A549 (cell line): ENCODE results near the gene SMAD6. TPM values are rescaled to one million over a fixed set of nuclear protein-coding genes. Genes with fewer than 3 reads are reported as not detected.

Experiments used
- CBX8 ChIP-seq: fragments of 200-600 bp; sonication (generic); IDR thresholded peaks from 2 replicates; pipeline ENCODE4 v1.6.1; 2016
- CEBPB ChIP-seq, 2 experiments: fragments of >200 bp in 1 of 2; sonication (Bioruptor Twin) in 1 of 2; formaldehyde crosslinking in 1 of 2; IDR thresholded peaks; 2 replicates each; pipeline ENCODE4 v1.6.1; 2012 to 2016
- CHD2 ChIP-seq: fragments of 150-350 bp; IDR thresholded peaks from 2 replicates; pipeline ENCODE4 v1.6.1; 2014; ENCODE audit warnings: low read length; ENCODE audit not compliant: partially characterized antibody
- CHD4 ChIP-seq: fragments of 200-600 bp; sonication (generic); IDR thresholded peaks from 2 replicates; pipeline ENCODE4 v1.6.1; 2016; ENCODE audit warnings: antibody characterized with exemption, mild to moderate bottlenecking, borderline replicate concordance
- EHF ChIP-seq: fragments of 250-450 bp; sonication (Bioruptor Pico); IDR thresholded peaks from 2 replicates; pipeline ENCODE4 v1.5.0; 2020; ENCODE audit warnings: mild to moderate bottlenecking
- EHMT2 ChIP-seq: fragments of 200-600 bp; sonication (generic); IDR thresholded peaks from 2 replicates; pipeline ENCODE4 v1.6.1; 2016; ENCODE audit warnings: antibody characterized with exemption, low read depth, mild to moderate bottlenecking, moderate library complexity
- ESRRA ChIP-seq: fragments of 150-350 bp; IDR thresholded peaks from 2 replicates; pipeline ENCODE4 v1.6.1; 2014; ENCODE audit warnings: mild to moderate bottlenecking, low read length, borderline replicate concordance
- FOSL2 ChIP-seq, 2 experiments: fragments of 450-650 bp in 1 of 2; fragments of >200 bp in 1 of 2; sonication (Bioruptor Twin) in 1 of 2; formaldehyde crosslinking; IDR thresholded peaks; 2 replicates each; pipeline versions ENCODE4 v1.5.0 to v1.6.1; 2016 to 2020; ENCODE audit warnings: mild to moderate bottlenecking in 1 of 2, moderate library complexity in 1 of 2
- GATA3 ChIP-seq: IDR thresholded peaks from 2 replicates; pipeline ENCODE4 v1.6.1; 2012; ENCODE audit warnings: borderline replicate concordance
- HDAC2 ChIP-seq: fragments of 200-600 bp; sonication (generic); IDR thresholded peaks from 2 replicates; pipeline ENCODE4 v1.6.1; 2016
- HEYL ChIP-seq: fragments of 250-450 bp; sonication (Bioruptor Pico); IDR thresholded peaks from 2 replicates; pipeline ENCODE4 v1.8.0; 2021; ENCODE audit warnings: mild to moderate bottlenecking, moderate library complexity
- HOXB13 ChIP-seq: fragments of 250-450 bp; sonication (Bioruptor Pico); IDR thresholded peaks from 2 replicates; pipeline ENCODE4 v1.5.0; 2020; ENCODE audit warnings: low read depth, mild to moderate bottlenecking, moderate library complexity
- JUNB ChIP-seq: fragments of >200 bp; sonication (Bioruptor Twin); formaldehyde crosslinking; IDR thresholded peaks from 2 replicates; pipeline ENCODE4 v1.6.1; 2016
- KDM1A ChIP-seq: fragments of 200-600 bp; sonication (generic); IDR thresholded peaks from 2 replicates; pipeline ENCODE4 v1.6.1; 2016; ENCODE audit warnings: low read depth, mild to moderate bottlenecking
- KDM5A ChIP-seq: fragments of 200-600 bp; sonication (generic); IDR thresholded peaks from 2 replicates; pipeline ENCODE4 v1.6.1; 2016; ENCODE audit warnings: antibody characterized with exemption, mild to moderate bottlenecking
- MAZ ChIP-seq: fragments of 150-350 bp; IDR thresholded peaks from 2 replicates; pipeline ENCODE4 v1.6.1; 2014; ENCODE audit warnings: antibody characterized with exemption, low read depth, low read length, borderline replicate concordance
- NPAS2 ChIP-seq: fragments of 250-450 bp; sonication (Bioruptor Pico); IDR thresholded peaks from 2 replicates; pipeline ENCODE4 v1.8.0; 2022; ENCODE audit warnings: mild to moderate bottlenecking, moderate library complexity, borderline replicate concordance
- PHF8 ChIP-seq: fragments of 200-600 bp; sonication (generic); IDR thresholded peaks from 2 replicates; pipeline ENCODE4 v1.6.1; 2016; ENCODE audit warnings: low read depth, mild to moderate bottlenecking, antibody characterized with exemption, moderate library complexity, borderline replicate concordance
- POLR2A ChIP-seq: IDR thresholded peaks from 2 replicates; pipeline ENCODE4 v1.6.1; 2012; ENCODE audit warnings: mild to moderate bottlenecking, low read length
- POLR2AphosphoS2 ChIP-seq: conservative IDR thresholded peaks from 2 replicates; pipeline ENCODE4 v1.6.1; 2012; ENCODE audit warnings: low read length, improper control_type of control experiment, inconsistent platforms
- RAD21 ChIP-seq, 2 experiments: fragments of >200 bp in 1 of 2; sonication (Bioruptor Twin) in 1 of 2; formaldehyde crosslinking in 1 of 2; IDR thresholded peaks in 1 of 2; conservative IDR thresholded peaks in 1 of 2; 2 replicates in 1 of 2; 3 replicates in 1 of 2; pipeline ENCODE4 v1.6.1; 2012 to 2018; ENCODE audit warnings: inconsistent platforms in 1 of 2
- RARB ChIP-seq: fragments of 250-450 bp; sonication (Bioruptor Pico); IDR thresholded peaks from 2 replicates; pipeline ENCODE4 v1.8.0; 2021; ENCODE audit warnings: mild to moderate bottlenecking, moderate library complexity
- RCOR1 ChIP-seq: fragments of 150-350 bp; IDR thresholded peaks from 2 replicates; pipeline ENCODE4 v1.6.1; 2014; ENCODE audit warnings: antibody characterized with exemption, low read length, low read depth
- RFX5 ChIP-seq: fragments of 450-650 bp; IDR thresholded peaks from 2 replicates; pipeline ENCODE4 v1.7.1; 2014; ENCODE audit warnings: antibody characterized with exemption, mild to moderate bottlenecking, moderate library complexity
- SREBF2 ChIP-seq: fragments of 450-650 bp; IDR thresholded peaks from 2 replicates; pipeline ENCODE4 v1.6.1; 2014; ENCODE audit warnings: mild to moderate bottlenecking, moderate library complexity
- TFCP2L1 ChIP-seq: fragments of 250-450 bp; sonication (Bioruptor Pico); IDR thresholded peaks from 2 replicates; pipeline ENCODE4 v1.5.0; 2021; ENCODE audit warnings: mild to moderate bottlenecking
- TP53 ChIP-seq: fragments of 250-450 bp; sonication (Bioruptor Pico); IDR thresholded peaks from 2 replicates; pipeline ENCODE4 v1.5.0; 2021; ENCODE audit warnings: mild to moderate bottlenecking, moderate library complexity
- ZC3H11A ChIP-seq: fragments of 450-650 bp; IDR thresholded peaks from 2 replicates; pipeline ENCODE4 v1.6.1; 2014; ENCODE audit warnings: antibody characterized with exemption, mild to moderate bottlenecking
- ZNF302 ChIP-seq: fragments of 250-450 bp; sonication (Bioruptor Pico); IDR thresholded peaks from 2 replicates; pipeline ENCODE4 v1.9.0; 2021; ENCODE audit warnings: inconsistent platforms, mild to moderate bottlenecking, moderate library complexity
- polyA plus RNA-seq, 4 experiments: library from polyadenylated mRNA; depleted of rRNA in 3 of 4; stranded (reverse); fragments of >200 nt; fragmentation: RNase III in 1 of 4; extraction: RNeasy Plus Mini Kit Qiagen cat#74134 plus additional on column Dnase treatment in 1 of 4; gene quantifications; 2 replicates in 3 of 4; 3 replicates in 1 of 4; pipeline ENCODE4 v1.2.3, GENCODE V29; 2011 to 2017
- TF ChIP-seq, protein P1 (sequence below): fragments of 200-600 bp; sonication (generic); IDR thresholded peaks from 2 replicates; pipeline ENCODE4 v1.6.1; 2016; ENCODE audit warnings: antibody characterized with exemption, mild to moderate bottlenecking, moderate library complexity
- TF ChIP-seq, protein P2 (sequence below): fragments of >200 bp; sonication (Bioruptor Twin); formaldehyde crosslinking; IDR thresholded peaks from 3 replicates; pipeline ENCODE4 v1.5.1; 2016
- TF ChIP-seq, protein P3 (sequence below): fragments of 150-350 bp; IDR thresholded peaks from 2 replicates; pipeline ENCODE4 v1.6.1; 2014; ENCODE audit warnings: low read depth, mild to moderate bottlenecking, low read length
- TF ChIP-seq, protein P4 (sequence below): fragments of >200 bp; sonication (Bioruptor Twin); formaldehyde crosslinking; IDR thresholded peaks from 3 replicates; pipeline ENCODE4 v1.6.1; 2016
- TF ChIP-seq, protein P5 (sequence below): IDR thresholded peaks from 2 replicates; pipeline ENCODE4 v1.6.1; 2012; ENCODE audit warnings: low read depth, borderline replicate concordance
- TF ChIP-seq, protein P6 (sequence below): fragments of >200 bp; sonication (Bioruptor Twin); formaldehyde crosslinking; IDR thresholded peaks from 2 replicates; pipeline ENCODE4 v1.6.1; 2016

SMAD6 gene
- polyA plus RNA-seq, 2 of the 4 experiments (the other 2 are of a cell fraction): 9.6 to 46.6 TPM

DNA sequence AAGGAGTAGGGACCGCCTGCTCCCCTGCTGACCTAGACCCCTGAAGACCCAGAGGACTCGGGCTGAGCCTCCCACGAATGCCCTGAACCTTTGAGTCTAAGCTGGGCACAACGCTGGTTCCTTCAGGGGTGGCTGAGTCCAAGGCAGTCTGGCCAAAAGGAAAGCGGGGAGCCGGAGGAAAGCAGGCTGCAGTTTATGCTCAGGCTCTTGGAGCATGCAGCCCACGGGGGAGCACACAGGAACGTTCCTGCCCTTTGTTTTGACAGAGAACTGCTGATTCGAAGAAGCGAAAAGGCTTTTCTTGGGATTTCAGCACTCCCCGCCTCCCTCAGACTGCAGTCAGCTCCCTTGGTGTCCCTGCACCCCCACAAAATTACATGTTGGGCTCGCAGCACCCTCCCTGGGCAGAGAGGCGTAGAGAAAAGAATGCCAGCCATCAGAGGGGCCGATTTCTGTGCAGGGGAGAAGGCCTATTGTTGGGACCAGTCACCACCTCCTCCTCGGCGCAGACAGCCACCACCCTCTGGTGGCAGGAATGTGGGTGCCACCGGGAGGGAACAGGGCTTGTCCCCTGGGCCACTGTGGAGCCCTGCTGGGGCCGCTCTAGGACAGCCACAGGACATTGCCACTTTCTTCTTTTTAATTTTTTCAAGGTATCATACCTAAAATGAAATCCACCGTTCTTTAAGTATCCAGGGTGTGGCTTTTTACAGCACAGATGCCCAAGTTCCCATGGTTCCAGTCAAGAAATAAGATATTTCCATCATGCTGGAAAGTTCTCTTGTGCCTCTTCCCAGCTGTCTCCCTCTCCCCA is 72.2 kb downstream of the SMAD6 start (continued):
- TF ChIP-seq, protein P1, sequence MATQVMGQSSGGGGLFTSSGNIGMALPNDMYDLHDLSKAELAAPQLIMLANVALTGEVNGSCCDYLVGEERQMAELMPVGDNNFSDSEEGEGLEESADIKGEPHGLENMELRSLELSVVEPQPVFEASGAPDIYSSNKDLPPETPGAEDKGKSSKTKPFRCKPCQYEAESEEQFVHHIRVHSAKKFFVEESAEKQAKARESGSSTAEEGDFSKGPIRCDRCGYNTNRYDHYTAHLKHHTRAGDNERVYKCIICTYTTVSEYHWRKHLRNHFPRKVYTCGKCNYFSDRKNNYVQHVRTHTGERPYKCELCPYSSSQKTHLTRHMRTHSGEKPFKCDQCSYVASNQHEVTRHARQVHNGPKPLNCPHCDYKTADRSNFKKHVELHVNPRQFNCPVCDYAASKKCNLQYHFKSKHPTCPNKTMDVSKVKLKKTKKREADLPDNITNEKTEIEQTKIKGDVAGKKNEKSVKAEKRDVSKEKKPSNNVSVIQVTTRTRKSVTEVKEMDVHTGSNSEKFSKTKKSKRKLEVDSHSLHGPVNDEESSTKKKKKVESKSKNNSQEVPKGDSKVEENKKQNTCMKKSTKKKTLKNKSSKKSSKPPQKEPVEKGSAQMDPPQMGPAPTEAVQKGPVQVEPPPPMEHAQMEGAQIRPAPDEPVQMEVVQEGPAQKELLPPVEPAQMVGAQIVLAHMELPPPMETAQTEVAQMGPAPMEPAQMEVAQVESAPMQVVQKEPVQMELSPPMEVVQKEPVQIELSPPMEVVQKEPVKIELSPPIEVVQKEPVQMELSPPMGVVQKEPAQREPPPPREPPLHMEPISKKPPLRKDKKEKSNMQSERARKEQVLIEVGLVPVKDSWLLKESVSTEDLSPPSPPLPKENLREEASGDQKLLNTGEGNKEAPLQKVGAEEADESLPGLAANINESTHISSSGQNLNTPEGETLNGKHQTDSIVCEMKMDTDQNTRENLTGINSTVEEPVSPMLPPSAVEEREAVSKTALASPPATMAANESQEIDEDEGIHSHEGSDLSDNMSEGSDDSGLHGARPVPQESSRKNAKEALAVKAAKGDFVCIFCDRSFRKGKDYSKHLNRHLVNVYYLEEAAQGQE: no peak
- no peak for TF ChIP-seq SREBF2
- TF ChIP-seq, protein P2, sequence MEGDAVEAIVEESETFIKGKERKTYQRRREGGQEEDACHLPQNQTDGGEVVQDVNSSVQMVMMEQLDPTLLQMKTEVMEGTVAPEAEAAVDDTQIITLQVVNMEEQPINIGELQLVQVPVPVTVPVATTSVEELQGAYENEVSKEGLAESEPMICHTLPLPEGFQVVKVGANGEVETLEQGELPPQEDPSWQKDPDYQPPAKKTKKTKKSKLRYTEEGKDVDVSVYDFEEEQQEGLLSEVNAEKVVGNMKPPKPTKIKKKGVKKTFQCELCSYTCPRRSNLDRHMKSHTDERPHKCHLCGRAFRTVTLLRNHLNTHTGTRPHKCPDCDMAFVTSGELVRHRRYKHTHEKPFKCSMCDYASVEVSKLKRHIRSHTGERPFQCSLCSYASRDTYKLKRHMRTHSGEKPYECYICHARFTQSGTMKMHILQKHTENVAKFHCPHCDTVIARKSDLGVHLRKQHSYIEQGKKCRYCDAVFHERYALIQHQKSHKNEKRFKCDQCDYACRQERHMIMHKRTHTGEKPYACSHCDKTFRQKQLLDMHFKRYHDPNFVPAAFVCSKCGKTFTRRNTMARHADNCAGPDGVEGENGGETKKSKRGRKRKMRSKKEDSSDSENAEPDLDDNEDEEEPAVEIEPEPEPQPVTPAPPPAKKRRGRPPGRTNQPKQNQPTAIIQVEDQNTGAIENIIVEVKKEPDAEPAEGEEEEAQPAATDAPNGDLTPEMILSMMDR: peak; percentile 100
- no peak for TF ChIP-seq EHMT2
- TF ChIP-seq POLR2A: no peak
- TF ChIP-seq EHF (CRISPR knock-in tag): no peak
- TF ChIP-seq, protein P3, sequence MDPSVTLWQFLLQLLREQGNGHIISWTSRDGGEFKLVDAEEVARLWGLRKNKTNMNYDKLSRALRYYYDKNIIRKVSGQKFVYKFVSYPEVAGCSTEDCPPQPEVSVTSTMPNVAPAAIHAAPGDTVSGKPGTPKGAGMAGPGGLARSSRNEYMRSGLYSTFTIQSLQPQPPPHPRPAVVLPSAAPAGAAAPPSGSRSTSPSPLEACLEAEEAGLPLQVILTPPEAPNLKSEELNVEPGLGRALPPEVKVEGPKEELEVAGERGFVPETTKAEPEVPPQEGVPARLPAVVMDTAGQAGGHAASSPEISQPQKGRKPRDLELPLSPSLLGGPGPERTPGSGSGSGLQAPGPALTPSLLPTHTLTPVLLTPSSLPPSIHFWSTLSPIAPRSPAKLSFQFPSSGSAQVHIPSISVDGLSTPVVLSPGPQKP: no peak
- no peak for TF ChIP-seq TFCP2L1
- TF ChIP-seq, protein P4, sequence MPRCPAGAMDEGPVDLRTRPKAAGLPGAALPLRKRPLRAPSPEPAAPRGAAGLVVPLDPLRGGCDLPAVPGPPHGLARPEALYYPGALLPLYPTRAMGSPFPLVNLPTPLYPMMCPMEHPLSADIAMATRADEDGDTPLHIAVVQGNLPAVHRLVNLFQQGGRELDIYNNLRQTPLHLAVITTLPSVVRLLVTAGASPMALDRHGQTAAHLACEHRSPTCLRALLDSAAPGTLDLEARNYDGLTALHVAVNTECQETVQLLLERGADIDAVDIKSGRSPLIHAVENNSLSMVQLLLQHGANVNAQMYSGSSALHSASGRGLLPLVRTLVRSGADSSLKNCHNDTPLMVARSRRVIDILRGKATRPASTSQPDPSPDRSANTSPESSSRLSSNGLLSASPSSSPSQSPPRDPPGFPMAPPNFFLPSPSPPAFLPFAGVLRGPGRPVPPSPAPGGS: no peak
- no peak for TF ChIP-seq POLR2AphosphoS2
- TF ChIP-seq TP53: no peak
- no peak for TF ChIP-seq ESRRA
- TF ChIP-seq HDAC2: no peak
- TF ChIP-seq CHD4: no peak
- TF ChIP-seq HOXB13 (CRISPR knock-in tag): no peak
- TF ChIP-seq, protein P5, sequence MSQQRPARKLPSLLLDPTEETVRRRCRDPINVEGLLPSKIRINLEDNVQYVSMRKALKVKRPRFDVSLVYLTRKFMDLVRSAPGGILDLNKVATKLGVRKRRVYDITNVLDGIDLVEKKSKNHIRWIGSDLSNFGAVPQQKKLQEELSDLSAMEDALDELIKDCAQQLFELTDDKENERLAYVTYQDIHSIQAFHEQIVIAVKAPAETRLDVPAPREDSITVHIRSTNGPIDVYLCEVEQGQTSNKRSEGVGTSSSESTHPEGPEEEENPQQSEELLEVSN: no peak
- TF ChIP-seq, protein P6, sequence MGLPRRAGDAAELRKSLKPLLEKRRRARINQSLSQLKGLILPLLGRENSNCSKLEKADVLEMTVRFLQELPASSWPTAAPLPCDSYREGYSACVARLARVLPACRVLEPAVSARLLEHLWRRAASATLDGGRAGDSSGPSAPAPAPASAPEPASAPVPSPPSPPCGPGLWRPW: no peak
- peak in 1 of 2 experiments; percentile 17; a peak in 1 of 4 replicates for TF ChIP-seq CEBPB (IDR thresholded peaks at IDR 0.05)
- TF ChIP-seq CBX8: no peak
- no peak for TF ChIP-seq KDM5A
- TF ChIP-seq NPAS2 (CRISPR knock-in tag): no peak
- TF ChIP-seq RAD21 (conservative IDR thresholded peaks at IDR 0.05 in 1 of 2, IDR thresholded peaks at IDR 0.05 in 1 of 2): peak; percentile 99 to 100
- TF ChIP-seq HEYL: no peak
- TF ChIP-seq ZC3H11A: no peak
- no peak for TF ChIP-seq CHD2
- no peak for TF ChIP-seq KDM1A
- TF ChIP-seq FOSL2 (IDR thresholded peaks at IDR 0.05): no peak
- TF ChIP-seq FOSL2 (CRISPR knock-in tag; IDR thresholded peaks at IDR 0.05): peak; percentile 75
- no peak for TF ChIP-seq JUNB
- TF ChIP-seq GATA3: no peak
- no peak for TF ChIP-seq RCOR1
- no peak for TF ChIP-seq RARB (CRISPR knock-in tag)
- no peak for TF ChIP-seq PHF8
- no peak for TF ChIP-seq ZNF302 (CRISPR knock-in tag)
- peak; percentile 77; the same call in 1 of the 2 replicates for TF ChIP-seq MAZ
- no peak for TF ChIP-seq RFX5
